GM21737 (cell line): Measurements from ENCODE around the gene C5orf24.
A peak's percentile ranks its signal among the peaks of the same experiment; 100 is the strongest.
"Not testable (repeated sequence)": the region's sequence is repeated elsewhere in the genome, so short reads cannot be mapped to it uniquely, and the experiment has no call there.

Experiments
- ATAC-seq: cut with Tn5 transposase; IDR thresholded peaks from one replicate; pipeline ENCODE4 v1.9.1; 2021; ENCODE audit warnings: mild to moderate bottlenecking, moderate library complexity; ENCODE audit not compliant: unreplicated experiment

Gene C5orf24

GRCh38 chr5:134845852-134846640 lies at the start of gene C5orf24:
TSS of gene C5orf24 (plus strand) at chr5:134845968. CDS start at chr5:134854901, 8,933 bp downstream.
- peak; percentile 97 for ATAC-seq

GRCh38 chr5:134798468-134798867 lies 47.3 kb upstream of the C5orf24 start:
- no peak for ATAC-seq

- ATAC-seq = no peak
Measured at GRCh38 chr5:134803821-134804220, 41.9 kb upstream of the C5orf24 start.

DNA sequence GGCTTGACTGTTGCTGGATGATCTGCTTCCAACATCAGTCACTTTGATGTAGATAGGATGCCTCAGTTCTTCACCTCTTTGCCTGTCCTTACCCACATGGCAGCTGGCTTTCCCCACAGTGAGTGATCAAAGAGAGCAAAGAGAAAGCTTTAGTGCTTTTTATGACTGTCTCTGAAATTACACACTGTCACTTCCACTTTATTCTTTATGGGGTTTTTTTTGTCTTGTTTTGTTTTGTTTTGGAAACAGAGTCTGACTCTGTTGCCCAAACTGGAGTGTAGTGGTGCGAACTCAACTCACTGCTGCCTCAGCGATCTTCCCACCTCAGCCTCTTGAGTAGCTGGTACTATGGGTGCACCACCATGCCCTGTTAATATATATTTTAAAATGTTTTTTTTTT lies 32.4 kb upstream of the C5orf24 start:
- no peak for ATAC-seq

GRCh38 chr5:134813827-134814226 lies 31.9 kb upstream of the C5orf24 start:
- ATAC-seq = no peak

- no peak for ATAC-seq
Measured at GRCh38 chr5:134817006-134817405, 28.8 kb upstream of the C5orf24 start.

DNA sequence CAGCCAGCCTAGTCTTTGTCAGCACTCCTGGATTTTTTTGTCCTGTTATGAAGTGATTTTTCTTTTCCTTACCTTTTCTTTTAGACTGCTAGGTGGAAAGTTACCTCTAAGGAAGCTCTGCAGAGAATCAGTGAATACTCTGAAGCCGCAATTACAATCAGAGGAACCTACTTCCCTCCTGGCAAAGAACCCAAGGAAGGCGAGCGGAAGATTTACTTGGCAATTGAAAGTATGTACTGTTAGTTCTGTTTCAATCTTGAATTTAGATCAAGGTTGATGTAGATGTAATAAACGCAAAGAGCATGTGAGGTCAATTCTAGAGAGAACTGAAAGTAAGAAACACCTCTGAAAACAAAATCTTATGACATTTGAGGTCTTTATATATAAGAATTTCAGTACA lies 27.0 kb upstream of the C5orf24 start:
- ATAC-seq = no peak

DNA sequence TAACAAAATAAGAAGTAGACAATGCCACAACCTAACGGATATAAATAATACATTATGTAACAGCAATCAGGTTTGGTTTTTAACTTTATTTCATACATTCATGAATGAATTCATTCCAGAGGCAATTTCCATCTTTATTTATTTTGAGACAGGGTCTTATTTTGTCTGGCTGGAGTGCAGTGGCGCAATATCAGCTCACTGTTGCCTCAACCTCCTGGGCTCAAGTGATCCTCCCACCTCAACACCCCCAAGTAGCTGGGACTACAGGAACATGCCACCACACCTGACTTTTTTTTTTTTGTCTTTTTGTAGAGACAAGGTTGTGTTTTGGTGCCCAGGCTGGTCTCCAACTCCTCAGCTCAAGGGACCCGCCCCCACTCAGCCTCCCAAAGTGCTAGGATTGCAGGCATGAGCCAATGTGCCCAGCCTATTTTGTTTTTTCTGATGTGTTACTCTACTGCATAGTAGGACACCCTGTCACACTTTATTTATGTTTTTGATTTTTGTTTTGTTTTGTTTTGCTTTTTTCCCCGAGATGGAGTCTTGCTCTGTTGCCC lies 26.3 kb upstream of the C5orf24 start:
- ATAC-seq = no peak

GRCh38 chr5:134821841-134822240 lies 23.9 kb upstream of the C5orf24 start:
- no peak for ATAC-seq

- ATAC-seq = no peak
Measured at GRCh38 chr5:134824681-134825080, 21.1 kb upstream of the C5orf24 start.

- ATAC-seq = no peak
Measured at GRCh38 chr5:134825212-134825611, 20.6 kb upstream of the C5orf24 start.

GRCh38 chr5:134833340-134834032 lies 12.3 kb upstream of the C5orf24 start:
- ATAC-seq = no peak

GRCh38 chr5:134835623-134836022 lies 10.1 kb upstream of the C5orf24 start:
- no peak for ATAC-seq

DNA sequence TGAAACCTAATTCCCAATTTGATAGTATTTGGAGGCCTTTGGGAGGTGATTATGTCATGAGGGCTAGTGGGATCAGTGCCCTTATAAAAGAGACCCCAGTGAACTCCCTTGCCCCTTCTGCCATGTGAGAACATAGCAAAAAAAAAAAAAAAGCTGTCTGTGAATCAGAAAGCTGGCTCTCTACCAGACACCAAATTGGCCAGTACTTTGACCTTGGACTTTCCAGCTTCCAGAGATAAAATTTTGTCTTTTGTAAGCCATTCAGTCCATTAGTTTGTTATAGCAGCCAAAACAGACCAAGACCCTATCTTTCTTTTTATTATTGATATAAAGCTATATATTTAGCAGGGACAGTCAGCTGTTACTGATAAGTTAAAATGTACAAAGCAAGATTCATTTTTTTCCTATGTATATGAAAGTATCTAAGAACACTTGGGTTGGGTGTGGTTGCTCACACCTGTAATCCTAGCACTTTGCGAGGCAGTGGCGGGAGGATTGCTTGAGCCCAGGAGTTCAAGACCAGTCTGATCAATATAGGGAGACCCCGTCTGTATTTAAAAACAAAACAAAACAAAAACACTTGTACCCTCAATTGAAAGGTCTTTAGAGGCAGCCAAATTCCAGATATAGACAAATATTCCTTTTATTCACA lies 8.1 kb upstream of the C5orf24 start:
- no peak for ATAC-seq

- not testable (repeated sequence) for ATAC-seq
Measured at GRCh38 chr5:134838361-134838760, 7.4 kb upstream of the C5orf24 start.

GRCh38 chr5:134840811-134841210 lies 5.0 kb upstream of the C5orf24 start:
- ATAC-seq = no peak

DNA sequence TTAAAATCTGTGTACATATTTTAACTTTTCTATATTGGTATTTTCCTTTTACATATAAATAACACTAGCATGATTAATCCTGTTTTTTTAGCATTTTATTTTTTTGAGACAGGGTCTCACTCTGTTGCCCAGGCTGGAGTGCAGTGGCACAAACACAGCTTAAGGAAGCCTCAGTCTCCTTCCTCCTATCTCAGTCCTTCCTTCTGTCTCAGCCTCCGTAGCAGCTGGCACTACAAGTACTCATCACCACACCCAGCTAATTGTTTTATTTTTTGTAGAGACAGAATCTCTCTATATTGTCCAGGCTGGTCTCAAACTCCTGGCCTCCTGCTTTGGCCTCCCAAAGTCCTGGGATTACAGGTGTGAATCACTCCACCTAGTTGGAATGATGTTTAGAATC lies 1.5 kb upstream of the C5orf24 start:
- no peak for ATAC-seq

DNA sequence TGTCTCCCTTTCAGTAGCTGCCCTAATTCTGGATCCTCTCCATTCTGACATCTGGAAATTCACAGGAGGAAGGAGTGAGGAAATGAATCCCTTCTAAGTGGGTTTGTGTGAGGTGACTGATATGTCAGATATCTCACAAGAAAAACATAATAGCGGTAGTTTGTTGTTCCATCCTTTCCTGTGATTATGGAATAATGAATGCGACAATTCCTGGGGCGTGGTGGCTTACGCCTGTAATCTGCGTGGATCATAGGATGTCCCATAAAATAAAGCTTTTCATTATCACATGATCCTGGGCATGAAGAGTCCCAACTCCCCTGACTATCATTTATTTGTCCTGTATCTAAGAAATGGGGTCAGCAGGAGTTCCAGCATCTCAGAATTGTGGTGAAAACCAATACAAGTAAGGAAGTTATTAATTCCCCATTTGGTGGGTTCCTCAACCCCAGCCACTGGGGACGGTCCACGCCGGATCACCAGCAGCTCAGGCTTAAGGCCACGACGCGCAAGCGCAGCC lies 375 bp upstream of the C5orf24 start:
- no peak for ATAC-seq

DNA sequence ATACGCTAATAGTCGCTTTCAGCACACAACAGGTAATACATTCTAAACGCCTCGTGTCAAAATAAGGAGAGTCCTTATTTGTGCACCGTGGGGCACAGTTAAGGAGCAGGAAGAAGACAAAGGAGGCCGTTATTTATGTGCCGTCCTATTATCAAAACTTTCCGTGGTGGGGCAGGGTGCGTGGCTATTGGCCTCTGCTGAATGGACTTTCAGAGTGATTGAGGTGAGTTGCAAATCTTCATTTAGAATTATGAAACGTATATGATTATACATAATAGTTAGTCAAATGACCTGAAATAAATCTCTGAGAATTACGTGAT lies 833 bp downstream of the C5orf24 start:
- no peak for ATAC-seq

DNA sequence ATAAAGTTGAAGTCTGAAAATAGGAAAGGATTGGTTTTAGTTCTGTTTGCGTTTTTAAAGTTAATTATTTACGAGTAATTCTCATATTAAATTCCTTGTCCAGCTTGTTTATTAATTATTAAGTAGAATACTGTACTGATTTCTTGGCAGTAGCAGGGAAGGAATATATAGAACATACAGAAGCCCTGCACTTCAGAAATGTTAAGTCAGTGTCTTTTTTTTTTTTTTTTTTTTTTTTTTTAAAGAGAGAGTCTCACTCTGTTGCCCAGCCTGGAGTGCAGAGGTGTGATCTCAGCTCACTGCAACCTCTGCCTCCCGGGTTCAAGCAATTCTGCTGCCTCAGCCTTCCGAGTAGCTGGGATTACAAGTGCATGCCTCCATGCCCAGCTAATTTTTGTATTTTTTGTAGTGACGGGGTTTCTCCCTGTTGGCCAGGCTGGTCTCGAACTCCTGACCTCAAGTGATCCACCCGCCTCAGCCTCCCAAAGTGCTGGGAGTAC lies 3.7 kb downstream of the C5orf24 start:
- not testable (repeated sequence) for ATAC-seq

DNA sequence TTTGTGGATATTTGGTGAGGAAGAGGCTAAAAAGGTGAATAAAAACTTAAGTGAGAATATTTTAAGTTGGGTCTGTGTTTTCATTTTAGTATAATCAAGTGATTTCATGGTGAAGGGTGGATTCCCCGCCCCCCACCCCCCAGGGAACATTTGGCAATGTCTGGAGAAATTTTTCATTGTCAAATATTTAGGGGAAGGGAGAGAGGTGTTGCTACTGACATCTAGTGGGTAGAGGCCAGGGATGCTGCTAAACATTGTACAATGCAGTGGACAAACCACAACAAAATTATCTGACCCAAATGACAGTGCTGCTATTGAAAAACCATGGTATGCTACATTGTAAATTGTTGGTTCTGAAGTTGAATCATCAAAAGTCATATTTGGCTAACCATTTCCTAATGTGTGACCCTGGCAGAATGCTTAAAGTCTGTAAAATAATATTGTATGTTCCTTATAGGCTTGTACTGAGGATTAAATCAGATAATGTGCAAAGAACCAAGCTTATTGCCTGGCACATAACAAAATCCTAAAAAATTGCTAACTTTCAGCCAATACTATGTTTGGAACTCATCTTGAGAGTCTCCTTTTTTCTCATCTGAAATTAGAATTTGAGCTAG lies 5.6 kb downstream of the C5orf24 start:
- ATAC-seq = no peak
